GM13977 (cell line): ENCODE measurements around the gene RIMBP2.

Experiments used
- DNase-seq: peaks from one replicate; pipeline ENCODE4 v3.0.0; 2012; ENCODE audit warnings: low spot score
- CTCF ChIP-seq: IDR thresholded peaks from 2 replicates; pipeline ENCODE4 v1.5.1; 2012; ENCODE audit warnings: mild to moderate bottlenecking, control low read depth; ENCODE audit not compliant: insufficient read depth; ENCODE audit errors: extremely low read depth, missing control alignments
- in situ Hi-C: fragments of 300-500 bp; cut with MboI; formaldehyde crosslinking; loops from one replicate; pipeline ENCODE4 v1.12.0; 2022; ENCODE audit warnings: low sequenced_read_pairs, low pct_unique_long_range_greater_than_20kb, mixed read lengths, inconsistent platforms; ENCODE audit not compliant: unreplicated experiment

The RIMBP2 gene

GRCh38 chr12:130620281-130620680, 95.8 kb downstream of the RIMBP2 start:
- no peak for TF ChIP-seq CTCF
- no peak for DNase-seq
- in situ Hi-C loops, result no loop called here

- TF ChIP-seq CTCF, result no peak
- in situ Hi-C loops, result no loop called here
- DNase-seq, result no peak
Measured at GRCh38 chr12:130619385-130620001, 96.6 kb downstream of the RIMBP2 start.

DNA sequence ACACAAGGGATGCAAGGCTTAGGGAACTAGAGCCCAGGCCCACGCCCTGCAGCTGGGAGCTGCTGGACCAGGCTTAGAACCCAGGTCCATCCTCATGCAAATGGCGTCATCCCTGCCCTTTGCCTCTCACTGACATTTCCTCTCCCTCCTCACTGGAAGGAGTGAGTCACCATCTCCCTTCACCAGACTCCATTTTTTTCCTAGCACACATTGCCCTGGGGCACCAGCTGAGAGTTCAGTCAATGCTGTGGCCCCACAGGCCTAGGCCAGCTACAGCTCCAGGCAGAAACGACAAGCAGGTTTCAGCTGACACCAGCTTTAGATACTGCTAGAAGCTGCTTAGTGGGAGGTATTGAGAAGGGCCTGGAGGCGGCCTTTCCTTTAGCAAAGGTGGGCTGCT, 98.9 kb downstream of the RIMBP2 start:
- no peak for DNase-seq
- in situ Hi-C loops, result no loop called here
- TF ChIP-seq CTCF, result no peak

- in situ Hi-C loops, result no loop called here
- no peak for DNase-seq
- TF ChIP-seq CTCF, result no peak
Measured at GRCh38 chr12:130615861-130616345, 100.2 kb downstream of the RIMBP2 start.

DNA sequence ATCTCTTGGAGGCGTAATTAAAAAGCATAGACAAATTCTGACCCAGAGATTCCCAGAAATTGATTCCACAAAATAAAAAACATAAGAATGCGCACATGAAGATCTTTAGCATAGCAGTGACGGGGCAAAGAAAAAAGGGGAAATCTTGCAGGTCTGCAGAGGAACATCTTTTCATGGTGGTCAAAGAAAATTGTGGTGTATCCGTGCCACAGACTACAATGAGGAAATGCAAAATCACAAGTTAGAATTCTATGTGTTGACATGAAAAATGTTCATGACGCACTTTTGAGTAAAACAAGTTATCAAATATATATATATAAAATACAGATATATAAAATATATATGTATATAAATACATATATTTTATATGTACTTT, 101.6 kb downstream of the RIMBP2 start:
- DNase-seq, result no peak
- in situ Hi-C loops, result no loop called here
- no peak for TF ChIP-seq CTCF

DNA sequence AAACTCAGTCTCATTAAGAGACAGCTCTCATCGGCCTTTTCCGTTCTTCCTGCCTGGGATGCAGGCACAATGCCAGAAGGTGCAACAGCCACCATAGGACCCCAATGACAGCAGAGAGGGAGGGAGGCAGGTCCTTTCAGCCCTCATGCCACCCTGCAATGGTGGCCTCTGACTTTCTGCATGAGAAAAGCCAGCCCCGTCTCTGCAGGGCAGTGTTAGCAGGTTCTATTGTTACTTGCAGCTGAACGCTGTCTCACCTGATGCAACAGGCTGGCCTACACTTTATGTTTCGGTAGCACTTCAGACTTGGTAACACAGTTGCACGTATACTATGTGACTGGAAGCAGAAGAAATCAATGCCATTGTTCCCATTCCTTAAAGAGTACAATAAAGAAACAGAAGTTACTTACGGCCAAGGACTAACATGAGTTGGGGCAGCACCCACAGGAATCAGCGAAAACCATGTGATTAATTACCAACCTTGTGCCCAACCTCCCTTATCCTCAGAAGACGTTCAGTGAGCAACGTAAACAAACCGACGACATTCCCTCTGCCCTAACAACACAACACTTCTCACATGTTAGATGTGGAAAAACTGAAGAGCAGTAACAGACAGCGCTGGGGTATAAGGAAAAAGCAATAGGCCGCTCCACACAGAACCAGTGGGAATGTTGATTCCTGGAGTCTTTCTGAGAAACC, 102.1 kb downstream of the RIMBP2 start:
- DNase-seq, result no peak
- TF ChIP-seq CTCF, result no peak
- in situ Hi-C loops, result no loop called here
